ENCODE data around the gene ATXN7L1. TPM values are rescaled to one million over a fixed set of nuclear protein-coding genes. Genes with fewer than 3 reads are reported as not detected.
A peak's percentile ranks its signal among the peaks of the same experiment; 100 is the strongest.

ATXN7L1 gene
- total RNA-seq (1 to 10 TPM; 3.0 to 6.0 (median 4.0) TPM), polyA plus RNA-seq (1 to 10 TPM; 1.2 to 1.9 (median 1.5) TPM)
- long read RNA-seq, donor 1, partial matches to known transcripts, result 0 of 2 reads
- long read RNA-seq, donor 1, other reads (novel, unspliced or antisense), result 1 of 2 reads
- long read RNA-seq, donor 2, partial matches to known transcripts, result 1 of 4 reads
- long read RNA-seq, donor 2, other reads (novel, unspliced or antisense), result 3 of 4 reads

DNA sequence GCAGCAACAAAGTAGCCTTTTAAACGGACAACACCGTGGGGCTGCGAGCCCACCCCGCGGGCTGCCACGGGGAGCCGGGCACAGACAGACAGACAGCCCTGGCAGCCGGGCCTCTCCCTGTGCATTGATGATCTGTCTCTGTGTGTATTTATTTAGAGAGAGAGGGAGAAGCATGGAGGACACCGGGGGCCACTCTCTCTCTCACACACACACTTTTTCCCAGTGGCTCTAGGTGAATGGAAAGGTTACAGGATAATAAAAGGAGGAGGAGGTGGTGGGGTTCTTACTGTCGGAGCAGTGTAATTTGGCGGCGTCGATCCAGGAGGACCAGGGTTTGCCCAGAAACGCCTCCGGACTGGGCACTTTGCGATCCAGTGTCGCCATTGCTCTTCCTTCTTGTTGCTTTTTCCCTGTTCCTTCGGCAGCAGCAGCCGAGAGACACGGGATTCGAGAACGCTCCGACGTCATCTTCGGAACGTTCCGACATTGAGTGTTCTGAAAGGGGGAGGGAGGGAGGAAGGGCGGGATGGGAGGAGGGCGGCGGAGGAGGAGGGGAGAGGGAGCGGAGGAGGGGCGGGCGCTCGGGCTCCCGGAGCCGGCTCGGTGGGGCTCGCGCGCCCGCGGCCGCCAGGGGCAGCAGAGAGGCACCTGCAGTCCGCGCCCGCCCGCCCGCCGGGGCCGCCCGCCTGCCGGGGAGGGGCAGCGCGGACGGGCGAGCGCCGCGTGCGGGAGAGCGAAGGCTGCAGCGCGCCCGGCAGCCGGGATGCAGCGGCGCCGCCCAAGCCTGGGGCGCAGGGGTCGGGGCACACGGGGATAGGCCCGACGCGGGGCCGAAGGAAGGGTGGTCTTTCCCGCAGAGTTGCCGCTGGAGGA lies at the start of gene ATXN7L1:
ATXN7L1 (minus strand) TSS at position 509 of the 873 bp plus-strand sequence; CDS start at position 468, 41 bp downstream.
- Histone ChIP-seq H3K9me3 (no peaks in the 10 kb centered on the region), H3K4me3 (peak within 1 kb of the TSS; percentile 84), H3K27ac (peak within 1 kb of the TSS; percentile 84), H3K27me3 (ENCODE audit: insufficient read depth in 3 of 3, low read length in 2 of 3) (no peaks in the 10 kb centered on the region), H3K36me3 (ENCODE audit: insufficient read depth in 1 of 2, low read depth in 1 of 2) (peaks cover 2 to 6% of the 10 kb centered on the region in 2 donors), H3K4me1 (no peaks in the 10 kb centered on the region)
- TF ChIP-seq, protein P1, sequence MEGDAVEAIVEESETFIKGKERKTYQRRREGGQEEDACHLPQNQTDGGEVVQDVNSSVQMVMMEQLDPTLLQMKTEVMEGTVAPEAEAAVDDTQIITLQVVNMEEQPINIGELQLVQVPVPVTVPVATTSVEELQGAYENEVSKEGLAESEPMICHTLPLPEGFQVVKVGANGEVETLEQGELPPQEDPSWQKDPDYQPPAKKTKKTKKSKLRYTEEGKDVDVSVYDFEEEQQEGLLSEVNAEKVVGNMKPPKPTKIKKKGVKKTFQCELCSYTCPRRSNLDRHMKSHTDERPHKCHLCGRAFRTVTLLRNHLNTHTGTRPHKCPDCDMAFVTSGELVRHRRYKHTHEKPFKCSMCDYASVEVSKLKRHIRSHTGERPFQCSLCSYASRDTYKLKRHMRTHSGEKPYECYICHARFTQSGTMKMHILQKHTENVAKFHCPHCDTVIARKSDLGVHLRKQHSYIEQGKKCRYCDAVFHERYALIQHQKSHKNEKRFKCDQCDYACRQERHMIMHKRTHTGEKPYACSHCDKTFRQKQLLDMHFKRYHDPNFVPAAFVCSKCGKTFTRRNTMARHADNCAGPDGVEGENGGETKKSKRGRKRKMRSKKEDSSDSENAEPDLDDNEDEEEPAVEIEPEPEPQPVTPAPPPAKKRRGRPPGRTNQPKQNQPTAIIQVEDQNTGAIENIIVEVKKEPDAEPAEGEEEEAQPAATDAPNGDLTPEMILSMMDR (IDR thresholded peaks at IDR 0.05), result peak; percentile 82
- 0 to 1% (median 1%) methylated on average over 45 to 75 of the region's 77 CpGs for WGBS, 3 donors
- peak; percentile 94 to 97 for DNase-seq
- intact Hi-C loops (cut with DNase I), result loop anchor here (5.0 to 10.0 kb wide), 4 partner anchors 99 to 258 kb away; no protein-coding TSS in a partner anchor
- peak; percentile 94 to 99 (median 98) for ATAC-seq

DNA sequence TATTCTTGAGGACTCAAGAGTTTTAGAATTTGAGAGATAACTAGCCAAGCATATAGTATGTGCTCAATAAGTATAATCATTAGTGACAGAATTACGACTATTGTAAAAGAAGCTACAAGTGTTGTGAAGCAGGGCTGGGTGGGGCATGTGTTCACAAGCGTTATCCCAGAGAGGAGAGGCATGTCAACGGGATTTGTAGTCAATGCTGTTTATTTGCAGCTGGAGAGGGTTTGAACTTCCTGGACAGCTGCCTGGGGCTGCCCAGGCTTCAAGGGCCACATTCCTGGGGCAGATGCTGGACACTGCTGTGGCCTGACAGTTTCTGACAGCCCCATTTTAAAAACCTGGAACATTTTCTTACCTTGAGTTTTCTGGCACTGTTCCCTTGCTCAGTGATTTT lies 49.7 kb upstream of the ATXN7L1 start:
- no peak overlapping the region for H3K4me3 ChIP-seq
- no peaks in the 10 kb centered on the region for H3K27me3 ChIP-seq (ENCODE audit: insufficient read depth in 3 of 3, low read length in 2 of 3)
- intact Hi-C loops (cut with DNase I), result no loop called here
- H3K36me3 ChIP-seq (ENCODE audit: insufficient read depth in 1 of 2, low read depth in 1 of 2), result no peaks in the 10 kb centered on the region
- H3K9me3 ChIP-seq, result no peaks in the 10 kb centered on the region
- H3K4me1 ChIP-seq, result no peaks in the 10 kb centered on the region
- ATAC-seq (no peak), DNase-seq (no peak)
- TF ChIP-seq, protein P1 (IDR thresholded peaks at IDR 0.05), result no peak
- WGBS, 3 donors, result 32 to 47% (median 44%) methylated on average over 3 of the region's 3 CpGs
- no peak overlapping the region for H3K27ac ChIP-seq

GRCh38 chr7:105924945-105925344 lies 48.5 kb upstream of the ATXN7L1 start:
- WGBS, 3 donors, result 97 to 98% (median 97%) methylated on average over 1 of the region's 1 CpG
- TF ChIP-seq, protein P1 (IDR thresholded peaks at IDR 0.05), result no peak
- ATAC-seq, result no peak

GRCh38 chr7:105920766-105921165 lies 44.4 kb upstream of the ATXN7L1 start:
- Histone ChIP-seq H3K4me1 (no peaks in the 10 kb centered on the region), H3K27me3 (ENCODE audit: insufficient read depth in 3 of 3, low read length in 2 of 3) (no peaks in the 10 kb centered on the region), H3K4me3 (no peak overlapping the region), H3K36me3 (ENCODE audit: insufficient read depth in 1 of 2, low read depth in 1 of 2) (no peaks in the 10 kb centered on the region), H3K27ac (no peak overlapping the region), H3K9me3 (no peaks in the 10 kb centered on the region)
- DNase-seq (no peak), ATAC-seq (no peak)
- TF ChIP-seq, protein P1 (IDR thresholded peaks at IDR 0.05), result no peak
- WGBS, 3 donors, result 84 to 88% (median 85%) methylated on average over 4 of the region's 4 CpGs
- intact Hi-C loops (cut with DNase I), result no loop called here

More at GRCh38 chr7:105924945-105925344, 48.5 kb upstream of the ATXN7L1 start:
- H3K4me3 ChIP-seq, result no peak overlapping the region
- no peaks in the 10 kb centered on the region for H3K27me3 ChIP-seq (ENCODE audit: insufficient read depth in 3 of 3, low read length in 2 of 3)
- H3K36me3 ChIP-seq (ENCODE audit: insufficient read depth in 1 of 2, low read depth in 1 of 2), result no peaks in the 10 kb centered on the region
- H3K4me1 ChIP-seq, result no peaks in the 10 kb centered on the region
- no peak for DNase-seq
- no peaks in the 10 kb centered on the region for H3K9me3 ChIP-seq
- no peak overlapping the region for H3K27ac ChIP-seq
- intact Hi-C loops (cut with DNase I), result no loop called here

Data from psoas muscle (tissue), 8 donors.